Measurements from ENCODE around the gene RBM42. TPM values are rescaled to one million over a fixed set of nuclear protein-coding genes. Genes with fewer than 3 reads are reported as not detected.
A peak's percentile ranks its signal among the peaks of the same experiment; 100 is the strongest.

Gene RBM42
- total RNA-seq, 1 donor from 2014 or later, result 73.6 TPM

GRCh38 chr19:35639321-35639639 lies 10.4 kb downstream of the RBM42 start:
- Mint-ChIP-seq H3K36me3 (ENCODE audit: low read depth) (peaks cover 39% of the 10 kb centered on the region), H3K27me3 (no peaks in the 10 kb centered on the region), H3K9me3 (no peaks in the 10 kb centered on the region), H3K4me3 (no peak overlapping the region), H3K27ac (no peak overlapping the region), H3K4me1 (peaks cover 15% of the 10 kb centered on the region)
- intact Hi-C loops (cut with micrococcal nuclease), result no loop called here
- TF ChIP-seq CTCF (IDR thresholded peaks at IDR 0.05), result no peak
- POLR2A ChIA-PET, result interaction anchor here (1.4 kb wide), 1 partner anchor 10 kb away, joined by 3 read pairs; no protein-coding TSS in a partner anchor
- ATAC-seq (ENCODE audit: low read depth), result no peak
- no peak for DNase-seq
- CTCF ChIA-PET, result no interaction called here

GRCh38 chr19:35639863-35640262 lies 11.0 kb downstream of the RBM42 start:
- Mint-ChIP-seq H3K4me3 (no peak overlapping the region), H3K27me3 (no peaks in the 10 kb centered on the region), H3K27ac (no peak overlapping the region), H3K4me1 (peaks cover 21% of the 10 kb centered on the region), H3K9me3 (no peaks in the 10 kb centered on the region), H3K36me3 (ENCODE audit: low read depth) (peaks cover 34% of the 10 kb centered on the region)
- ATAC-seq (ENCODE audit: low read depth) (no peak), DNase-seq (no peak)
- TF ChIP-seq CTCF (IDR thresholded peaks at IDR 0.05), result no peak
- CTCF ChIA-PET, result no interaction called here
- POLR2A ChIA-PET, result interaction anchor here (1.4 kb wide), 1 partner anchor 10 kb away, joined by 3 read pairs; no protein-coding TSS in a partner anchor
- intact Hi-C loops (cut with micrococcal nuclease), result loop anchor here (5.0 to 10.0 kb wide), 3 partner anchors 93 to 475 kb away; partner anchors contain the start of genes OVOL3, POLR2I, TBCB and THAP8

- no peak for TF ChIP-seq CTCF (IDR thresholded peaks at IDR 0.05)
- Mint-ChIP-seq H3K27ac (no peak within 1 kb of the TSS), H3K36me3 (ENCODE audit: low read depth) (peaks cover 16% of the 10 kb centered on the region), H3K4me1 (peaks cover 27% of the 10 kb centered on the region), H3K4me3 (peak within 1 kb of the TSS; percentile 86), H3K9me3 (no peaks in the 10 kb centered on the region), H3K27me3 (no peaks in the 10 kb centered on the region)
- no peak for ATAC-seq (ENCODE audit: low read depth)
- POLR2A ChIA-PET, result interaction anchor here (1.6 to 2.4 kb wide), 2 partner anchors 29 to 295 kb away, joined by 6 to 8 read pairs; partner anchors contain the start of genes FFAR1 and HAUS5
- CTCF ChIA-PET, result no interaction called here
- DNase-seq, result peak; percentile 25
- intact Hi-C loops (cut with micrococcal nuclease), result loop anchor here (5.0 to 10.0 kb wide), 3 partner anchors 94 to 473 kb away; partner anchors contain the start of genes OVOL3, POLR2I, TBCB and THAP8
Measured at GRCh38 chr19:35641515-35642151, 12.8 kb downstream of the RBM42 start, which contains the start of gene ETV2. Gene ETV2, plus strand, starts transcription at chr19:35641745. Its CDS starts 716 bp downstream, at chr19:35642461.

- no peak for TF ChIP-seq CTCF (IDR thresholded peaks at IDR 0.05)
- DNase-seq (no peak), ATAC-seq (ENCODE audit: low read depth) (no peak)
- CTCF ChIA-PET, result interaction anchor here (0.8 kb wide), 1 partner anchor 30 kb away, joined by 3 read pairs; the partner anchor contains the start of gene HAUS5
- H3K9me3 Mint-ChIP-seq, result no peaks in the 10 kb centered on the region
- POLR2A ChIA-PET, result interaction anchor here (0.7 to 2.4 kb wide), 5 partner anchors 13 to 372 kb away, joined by 4 to 8 read pairs (median 7); partner anchors contain the start of genes ALKBH6, FFAR1 and HAUS5
- intact Hi-C loops (cut with micrococcal nuclease), result loop anchor here (5.0 to 10.0 kb wide), 3 partner anchors 95 to 472 kb away; partner anchors contain the start of genes OVOL3, POLR2I, TBCB and THAP8
- H3K27ac Mint-ChIP-seq, result no peak overlapping the region
- H3K36me3 Mint-ChIP-seq (ENCODE audit: low read depth), result peaks cover 10% of the 10 kb centered on the region
- peak overlapping the region; percentile 86 for H3K4me3 Mint-ChIP-seq
- no peaks in the 10 kb centered on the region for H3K27me3 Mint-ChIP-seq
- peaks cover 27% of the 10 kb centered on the region for H3K4me1 Mint-ChIP-seq
Measured at GRCh38 chr19:35642312-35642711, 13.5 kb downstream of the RBM42 start.

- ATAC-seq (ENCODE audit: low read depth), result no peak
- DNase-seq, result no peak
- H3K27me3 Mint-ChIP-seq, result no peaks in the 10 kb centered on the region
- H3K9me3 Mint-ChIP-seq, result no peaks in the 10 kb centered on the region
- peaks cover 4% of the 10 kb centered on the region for H3K36me3 Mint-ChIP-seq (ENCODE audit: low read depth)
- intact Hi-C loops (cut with micrococcal nuclease), result loop anchor here (1.0 to 10.0 kb wide), 4 partner anchors 31 to 472 kb away; partner anchors contain the start of genes HAUS5, OVOL3, POLR2I and TBCB
- no peak for TF ChIP-seq CTCF (IDR thresholded peaks at IDR 0.05)
- H3K4me1 Mint-ChIP-seq, result peaks cover 30% of the 10 kb centered on the region
- no peak overlapping the region for H3K27ac Mint-ChIP-seq
- H3K4me3 Mint-ChIP-seq, result peak overlapping the region; percentile 86
- CTCF ChIA-PET, result interaction anchor here (0.8 kb wide), 1 partner anchor 30 kb away, joined by 3 read pairs; the partner anchor contains the start of gene HAUS5
- POLR2A ChIA-PET, result interaction anchor here (0.7 to 2.4 kb wide), 8 partner anchors 13 to 472 kb away, joined by 3 to 10 read pairs (median 7); partner anchors contain the start of genes ALKBH6, FFAR1, HAUS5 and POLR2I
Measured at GRCh38 chr19:35642798-35643254, 14.0 kb downstream of the RBM42 start.

Data from activated B cell treated with CpG ODN at 0.5 μM for 24 hours (primary cell).